ENCODE measurements around the gene FBXO46.
"Not testable (repeated sequence)": the region's sequence is repeated elsewhere in the genome, so short reads cannot be mapped to it uniquely, and the experiment has no call there.

FBXO46 gene

GRCh38 chr19:45717983-45718650 lies 12.6 kb downstream of the FBXO46 start:
- DNase-seq, result no peak

DNA sequence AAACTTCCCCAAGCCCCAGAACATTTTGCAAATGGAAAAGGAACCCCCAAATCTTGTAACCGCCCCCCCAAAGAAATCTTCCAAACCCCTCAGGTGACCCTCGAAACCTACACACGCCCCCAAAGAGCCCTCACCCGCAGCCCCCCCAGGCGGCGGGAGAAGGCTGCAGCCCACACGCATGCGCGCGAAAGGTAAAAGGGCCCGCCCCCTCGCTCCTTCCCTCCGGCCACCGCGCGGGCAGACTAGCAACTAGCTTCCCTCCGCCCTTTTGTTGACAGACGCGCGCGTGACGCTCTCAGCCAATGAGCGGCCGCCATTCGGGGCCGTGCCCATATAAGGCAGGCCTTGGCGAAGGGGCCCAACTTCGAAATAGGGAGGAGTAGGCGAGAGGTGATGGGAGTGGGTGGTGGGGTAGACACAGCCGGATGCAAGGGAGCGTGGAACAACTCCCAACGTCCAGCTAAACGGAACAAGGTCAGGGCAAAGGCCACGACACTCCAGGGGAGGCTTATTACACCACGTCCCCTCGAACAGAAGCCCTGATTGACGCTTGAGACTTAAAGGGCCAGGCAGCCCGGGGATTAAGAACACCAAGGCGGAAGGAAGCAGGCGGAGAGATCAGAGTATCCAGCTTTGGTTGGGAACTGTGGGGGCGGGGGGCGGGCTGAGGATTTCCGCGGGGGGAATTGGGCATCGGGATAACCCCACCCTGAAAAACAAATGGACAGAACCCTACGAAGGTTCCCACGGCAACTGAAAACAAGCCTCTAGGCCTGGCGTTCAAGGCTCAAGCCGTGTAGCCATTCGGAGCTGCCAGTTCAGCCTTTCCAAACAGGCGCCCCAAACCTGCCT lies 13.3 kb downstream of the FBXO46 start:
- peak; percentile 93 to 98 for DNase-seq

DNA sequence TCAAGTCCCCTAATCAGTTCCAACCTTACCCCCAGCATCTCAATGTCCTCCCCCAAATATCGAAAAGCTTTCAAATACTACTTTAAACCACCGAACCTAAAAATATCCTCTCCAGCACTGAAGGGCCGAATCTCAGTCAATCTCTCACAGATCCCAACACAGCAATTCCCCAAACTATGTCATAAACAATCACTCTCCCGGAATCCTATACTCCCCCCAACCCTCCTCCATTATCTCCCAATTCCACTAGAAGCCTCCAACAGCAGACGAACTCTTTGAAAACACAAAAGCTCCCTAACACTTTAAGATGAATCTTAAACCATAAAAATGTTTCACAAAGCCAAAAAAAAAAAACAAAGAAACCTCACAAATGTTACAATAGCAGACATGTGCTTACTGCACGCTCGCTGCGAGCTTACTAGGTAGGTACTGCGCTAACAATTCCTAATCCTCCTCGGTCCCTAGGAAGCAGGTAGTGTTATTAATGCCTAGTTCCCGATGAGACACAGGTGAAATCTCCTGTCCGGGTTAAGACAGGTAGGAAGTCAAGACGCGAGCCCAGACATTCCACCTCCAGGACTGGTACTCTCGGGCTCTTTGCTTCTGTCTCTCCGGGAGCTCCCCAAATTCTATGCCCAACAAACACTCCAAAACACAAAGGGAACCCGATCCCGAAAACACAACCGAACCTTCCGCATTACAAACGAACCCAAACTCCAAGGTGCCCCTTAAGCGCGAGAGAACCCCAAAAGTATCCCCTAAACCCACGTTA lies 14.2 kb downstream of the FBXO46 start:
- DNase-seq, result no peak

DNA sequence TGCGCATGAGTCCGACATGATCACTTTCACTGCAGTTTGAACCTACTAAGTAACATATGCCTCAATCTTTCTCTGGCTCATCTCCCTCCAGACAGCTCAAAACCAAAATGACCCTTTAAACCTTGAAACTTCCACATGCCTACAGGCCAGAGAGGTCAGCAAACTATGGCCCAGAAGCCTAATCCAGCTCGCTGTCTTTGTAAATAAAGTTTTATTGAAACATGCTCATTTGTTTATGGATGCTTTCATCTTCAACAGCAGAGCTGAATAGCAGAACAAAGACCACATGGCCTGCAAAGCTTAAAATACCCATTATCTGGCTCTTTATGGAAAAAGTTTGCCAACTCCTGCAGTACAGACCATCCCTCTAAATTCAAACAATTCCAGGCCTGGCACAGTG lies 15.6 kb downstream of the FBXO46 start:
- no peak for DNase-seq

GRCh38 chr19:45713141-45713540 lies 17.6 kb downstream of the FBXO46 start:
- no peak for DNase-seq

DNA sequence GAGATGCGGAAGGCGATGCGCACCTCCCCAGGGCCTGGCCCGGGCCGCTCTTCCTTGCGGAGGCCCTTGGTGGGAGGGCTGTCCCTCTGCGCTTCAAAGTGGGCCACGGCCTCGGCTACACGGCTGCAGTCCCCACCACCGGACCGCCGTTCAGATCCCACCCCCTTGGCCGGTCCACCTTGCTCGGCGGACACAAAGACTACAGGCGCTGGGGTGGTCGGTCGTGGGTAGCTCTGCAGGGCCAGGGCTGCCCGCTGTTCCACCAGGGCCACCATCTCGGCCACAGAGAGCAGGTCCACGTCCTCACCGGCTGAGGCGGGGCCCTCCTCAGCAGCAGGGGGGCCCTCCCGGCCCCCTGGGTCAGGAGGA lies 18.0 kb downstream of the FBXO46 start:
- no peak for DNase-seq

- no peak for DNase-seq
These were observed 18.6 kb downstream of the FBXO46 start for GRCh38 chr19:45711851-45712698.

GRCh38 chr19:45710356-45711130 lies 20.2 kb downstream of the FBXO46 start:
- no peak for DNase-seq

DNA sequence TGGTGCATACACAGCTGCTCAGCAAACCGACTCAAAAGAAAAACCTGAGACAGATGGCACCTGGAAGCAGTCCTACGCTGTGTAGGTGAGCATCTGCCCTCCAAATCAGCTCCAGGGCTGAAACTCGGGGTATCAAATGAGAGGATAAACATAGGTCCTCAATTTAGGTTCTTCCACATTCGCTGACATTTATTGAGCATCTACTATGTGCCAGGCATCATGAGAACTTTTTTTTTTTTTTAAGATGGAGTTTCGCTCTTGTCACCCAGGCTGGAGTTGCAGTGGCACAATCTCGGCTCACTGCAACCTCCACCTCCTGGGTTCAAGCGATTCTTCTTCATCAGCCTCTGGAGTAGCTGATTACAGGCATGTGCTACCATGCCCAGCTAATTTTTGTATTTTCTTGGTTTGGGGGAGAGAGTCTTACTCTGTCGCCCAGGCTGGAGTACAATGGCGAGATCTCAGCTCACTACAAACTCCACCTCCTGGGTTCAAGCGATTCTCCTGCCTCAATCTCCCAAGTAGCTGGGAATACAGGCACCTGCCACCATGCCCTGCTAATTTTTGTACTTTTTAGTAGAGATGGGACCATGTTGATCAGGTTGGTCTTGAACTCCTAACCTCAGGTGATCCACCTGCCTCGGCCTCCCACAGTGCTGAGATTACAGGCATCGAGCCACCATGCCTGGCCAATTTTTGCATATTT lies 24.8 kb downstream of the FBXO46 start:
- no peak for DNase-seq

GRCh38 chr19:45705115-45705514 lies 25.6 kb downstream of the FBXO46 start:
- no peak for DNase-seq

DNA sequence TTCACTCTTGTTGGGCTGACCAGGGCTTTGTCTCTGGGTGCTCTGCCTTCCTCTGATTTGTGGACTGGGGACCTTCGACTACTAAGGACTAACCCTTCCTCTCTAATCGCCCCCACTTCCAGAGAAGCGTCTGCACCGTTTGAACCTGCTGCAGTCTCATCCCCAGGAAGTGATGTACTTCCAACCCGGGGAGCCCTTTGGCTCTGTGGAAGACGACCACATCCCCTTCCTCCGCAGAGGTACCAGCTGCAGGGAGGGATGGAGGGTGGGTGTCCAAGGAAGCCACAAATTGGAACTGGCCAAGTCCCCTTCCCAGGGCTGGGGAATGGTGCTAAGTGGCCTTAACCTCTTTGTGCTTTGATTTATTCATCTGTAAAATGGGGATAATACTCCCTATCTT lies 29.0 kb downstream of the FBXO46 start:
- no peak for DNase-seq

- DNase-seq, result no peak
These were observed 37.4 kb downstream of the FBXO46 start for GRCh38 chr19:45693106-45693788.

GRCh38 chr19:45692187-45693105 lies 38.2 kb downstream of the FBXO46 start, which contains the start of gene QPCTL:
TSS of gene QPCTL (plus strand) at chr19:45692666. CDS start at chr19:45692704, 38 bp downstream.
- DNase-seq, result peak; percentile 94 to 96

GRCh38 chr19:45691516-45692186 lies 39.0 kb downstream of the FBXO46 start, which contains the start of gene SNRPD2:
TSS of gene SNRPD2 (minus strand) at chr19:45691953. CDS start at chr19:45691888, 65 bp downstream.
- DNase-seq, result peak; percentile 67 to 96

DNA sequence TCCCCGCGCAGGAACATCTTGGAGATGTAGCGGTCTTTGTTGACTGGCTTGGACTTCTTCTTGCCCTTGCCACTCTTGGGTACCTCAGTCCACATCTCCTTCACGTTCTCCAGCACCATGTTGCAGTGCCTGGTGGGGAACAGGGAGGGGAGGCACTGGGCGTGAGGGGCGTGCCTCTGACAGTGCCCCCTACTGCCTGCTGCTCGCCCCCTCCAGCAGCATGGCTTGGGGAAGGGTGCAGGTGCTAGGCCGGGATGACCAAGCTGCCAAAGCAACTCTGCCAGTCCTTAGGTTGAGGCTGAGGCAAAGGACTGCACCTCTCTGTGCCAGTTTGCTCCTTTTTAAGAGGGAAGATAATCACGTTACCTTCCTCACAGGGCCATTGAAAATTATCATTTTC lies 43.1 kb downstream of the FBXO46 start:
- DNase-seq, result no peak

GRCh38 chr19:45685045-45685444 lies 45.7 kb downstream of the FBXO46 start:
- DNase-seq, result not testable (repeated sequence)

GRCh38 chr19:45682908-45683307 lies 47.8 kb downstream of the FBXO46 start:
- DNase-seq, result no peak

DNA sequence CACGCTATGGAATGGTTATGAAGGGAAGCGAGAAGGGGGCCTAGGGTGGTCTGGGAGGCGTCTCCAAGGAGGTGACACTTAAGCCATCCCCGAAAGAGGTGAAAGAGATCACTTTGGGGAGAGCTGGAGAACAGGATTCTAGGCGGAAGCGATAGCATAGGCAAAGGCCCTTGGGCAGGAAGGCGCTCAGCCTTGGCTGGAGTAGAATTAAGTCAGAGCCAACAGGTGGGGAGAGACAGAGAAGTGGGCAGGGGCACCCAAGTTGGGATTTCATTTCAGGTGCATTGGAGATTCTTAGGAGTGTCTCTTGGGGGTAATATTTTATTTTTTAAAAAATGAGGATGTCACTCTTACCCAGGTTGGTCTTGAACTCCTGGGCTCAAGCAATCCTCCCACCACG lies 48.6 kb downstream of the FBXO46 start:
- no peak for DNase-seq
